GM13976 (cell line): ENCODE results near the gene PARD3.

Experiments
- DNase-seq: peaks from one replicate; pipeline ENCODE4 v3.0.0; 2012; ENCODE audit warnings: low spot score
- in situ Hi-C: fragments of 300-500 bp; cut with MboI; formaldehyde crosslinking; loops from one replicate; pipeline ENCODE4 v1.12.0; 2022; ENCODE audit warnings: low sequenced_read_pairs, mixed read lengths, inconsistent platforms; ENCODE audit not compliant: unreplicated experiment
- TF ChIP-seq, protein P1 (sequence below): IDR thresholded peaks from 2 replicates; pipeline ENCODE4 v1.5.1; 2012; ENCODE audit warnings: borderline replicate concordance, mild to moderate bottlenecking; ENCODE audit not compliant: insufficient read depth; ENCODE audit errors: extremely low read depth, missing control alignments, control extremely low read depth

The PARD3 gene

GRCh38 chr10:34426041-34426440, 389.1 kb downstream of the PARD3 start:
- DNase-seq: no peak
- in situ Hi-C loops: no loop called here
- TF ChIP-seq, protein P1, sequence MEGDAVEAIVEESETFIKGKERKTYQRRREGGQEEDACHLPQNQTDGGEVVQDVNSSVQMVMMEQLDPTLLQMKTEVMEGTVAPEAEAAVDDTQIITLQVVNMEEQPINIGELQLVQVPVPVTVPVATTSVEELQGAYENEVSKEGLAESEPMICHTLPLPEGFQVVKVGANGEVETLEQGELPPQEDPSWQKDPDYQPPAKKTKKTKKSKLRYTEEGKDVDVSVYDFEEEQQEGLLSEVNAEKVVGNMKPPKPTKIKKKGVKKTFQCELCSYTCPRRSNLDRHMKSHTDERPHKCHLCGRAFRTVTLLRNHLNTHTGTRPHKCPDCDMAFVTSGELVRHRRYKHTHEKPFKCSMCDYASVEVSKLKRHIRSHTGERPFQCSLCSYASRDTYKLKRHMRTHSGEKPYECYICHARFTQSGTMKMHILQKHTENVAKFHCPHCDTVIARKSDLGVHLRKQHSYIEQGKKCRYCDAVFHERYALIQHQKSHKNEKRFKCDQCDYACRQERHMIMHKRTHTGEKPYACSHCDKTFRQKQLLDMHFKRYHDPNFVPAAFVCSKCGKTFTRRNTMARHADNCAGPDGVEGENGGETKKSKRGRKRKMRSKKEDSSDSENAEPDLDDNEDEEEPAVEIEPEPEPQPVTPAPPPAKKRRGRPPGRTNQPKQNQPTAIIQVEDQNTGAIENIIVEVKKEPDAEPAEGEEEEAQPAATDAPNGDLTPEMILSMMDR: no peak

- TF ChIP-seq, protein P1: no peak
- no peak for DNase-seq
- in situ Hi-C loops: no loop called here
Measured at GRCh38 chr10:34423673-34424625, 391.1 kb downstream of the PARD3 start.

DNA sequence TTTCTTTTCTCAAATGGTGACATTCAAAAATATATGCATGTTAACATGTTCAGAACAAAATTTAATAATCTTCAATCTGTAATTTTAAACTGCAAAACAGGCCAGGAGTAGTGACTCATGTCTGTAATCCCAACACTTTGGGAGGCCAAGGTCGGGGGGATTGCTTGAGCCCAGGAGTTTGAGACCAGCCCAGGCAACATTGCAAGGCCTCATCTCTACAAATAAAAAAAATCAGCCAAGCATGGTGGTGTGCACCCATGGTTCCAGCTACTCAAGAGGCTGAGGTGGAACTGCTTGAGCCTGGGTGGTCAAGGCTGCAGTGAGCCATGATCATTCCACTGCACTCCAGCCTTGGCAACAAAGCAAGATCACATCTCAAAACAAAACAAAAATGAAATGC, 394.3 kb downstream of the PARD3 start:
- in situ Hi-C loops: no loop called here
- no peak for DNase-seq
- TF ChIP-seq, protein P1: no peak

- DNase-seq: no peak
- in situ Hi-C loops: no loop called here
- TF ChIP-seq, protein P1: no peak
Measured at GRCh38 chr10:34420273-34420672, 394.8 kb downstream of the PARD3 start.

DNA sequence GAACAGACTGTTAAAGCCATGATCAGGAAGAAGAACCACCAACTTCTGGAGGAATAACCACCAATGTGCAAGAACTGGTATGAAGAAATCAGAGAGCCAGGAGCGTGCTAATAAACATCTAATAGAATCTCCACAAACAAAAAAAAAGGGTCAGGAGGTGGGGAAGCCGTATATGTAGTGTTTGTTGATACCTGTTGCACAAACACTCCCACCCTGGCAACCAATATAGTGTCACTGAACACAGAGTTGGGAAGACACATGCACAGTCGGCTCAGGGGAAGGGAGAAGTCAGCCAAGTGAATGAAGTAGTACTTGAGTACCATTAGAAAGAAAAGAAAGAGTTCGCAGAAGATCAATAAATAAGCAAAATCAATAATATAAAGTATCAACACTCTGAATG, 400.1 kb downstream of the PARD3 start:
- DNase-seq: no peak
- in situ Hi-C loops: no loop called here
- TF ChIP-seq, protein P1: no peak

- TF ChIP-seq, protein P1: no peak
- DNase-seq: no peak
- in situ Hi-C loops: no loop called here
Measured at GRCh38 chr10:34413756-34414587, 401.1 kb downstream of the PARD3 start.
